Spleen (tissue), 7 donors: ENCODE data around the gene RAD51B.

Source experiments
- CTCF ChIP-seq, 11 experiments: fragments of 200-600 bp in 7 of 11; fragments of 450-650 bp in 4 of 11; sonication (generic) in 4 of 11; IDR thresholded peaks in 8 of 11; conservative IDR thresholded peaks in 3 of 11; 1 replicate in 7 of 11; 2 replicates in 4 of 11; pipeline versions ENCODE4 v1.4.0 to v1.8.0; 2016 to 2021; ENCODE audit warnings: antibody characterized with exemption in 11 of 11, inconsistent platforms in 4 of 11, mild to moderate bottlenecking in 1 of 11
- POLR2A ChIP-seq, 3 donors: fragments of 450-650 bp; IDR thresholded peaks; one replicate each; pipeline ENCODE4 v1.5.1; 2017; ENCODE audit warnings: antibody characterized with exemption in 3 of 3, mild to moderate bottlenecking in 1 of 3
- POLR2AphosphoS5 ChIP-seq, 3 donors: sonication (generic); formaldehyde crosslinking; IDR thresholded peaks; one replicate each; pipeline ENCODE4 v1.5.1; 2017; ENCODE audit warnings: antibody characterized with exemption in 3 of 3
- donor health status: DM: no; HTN: no; CAD: no; lungs with moderate emphysema.
- donor health status: DM: no; HTN: no; CAD: no.
- donor health status: DM: no; HTN: no; CAD: no.

DNA sequence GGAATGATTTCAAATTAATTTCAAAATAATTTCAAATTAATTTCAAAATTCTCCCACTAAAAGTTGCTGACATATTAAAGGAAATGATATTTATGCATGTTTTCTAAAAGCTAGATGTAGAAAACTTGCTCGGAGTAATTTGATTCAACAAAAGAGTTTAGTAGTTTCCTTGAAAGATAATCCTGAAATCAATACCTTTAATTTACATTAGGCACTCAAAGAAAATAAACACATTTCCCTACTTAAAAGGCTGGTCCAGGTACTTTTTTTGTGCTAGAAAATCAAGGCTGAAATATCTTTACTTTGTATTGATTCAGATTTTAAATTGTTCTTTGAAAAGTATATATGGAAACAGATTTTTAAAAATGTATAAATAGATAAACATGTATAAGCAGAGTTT lies 370.5 kb downstream of the RAD51B start:
- no peak for TF ChIP-seq CTCF (IDR thresholded peaks at IDR 0.05 in 8 of 11, conservative IDR thresholded peaks at IDR 0.05 in 3 of 11)
- no peak for TF ChIP-seq POLR2AphosphoS5 (IDR thresholded peaks at IDR 0.05)
- TF ChIP-seq POLR2A (IDR thresholded peaks at IDR 0.05), result no peak
